SK-N-SH (cell line): ENCODE data around the gene RBCK1.

Experiments used
- CTCF ChIP-seq: fragments of 200-600 bp; sonication (generic); IDR thresholded peaks from 2 replicates; pipeline ENCODE4 v1.6.1; 2017; ENCODE audit warnings: antibody characterized with exemption, mild to moderate bottlenecking, moderate library complexity
- JUND ChIP-seq: IDR thresholded peaks from 2 replicates; pipeline ENCODE4 v1.4.0; 2012
- POLR2AphosphoS5 ChIP-seq: IDR thresholded peaks from 2 replicates; pipeline ENCODE4 v1.6.1; 2012; ENCODE audit warnings: low read depth, low read length
- SMC3 ChIP-seq: IDR thresholded peaks from 2 replicates; pipeline ENCODE4 v1.6.1; 2012; ENCODE audit warnings: low read depth, low read length, improper control_type of control experiment

- TF ChIP-seq POLR2AphosphoS5 (no peak), CTCF (no peak), JUND (no peak), SMC3 (no peak)
Observed at GRCh38 chr20:396252-396618, 11.9 kb upstream of the RBCK1 start.
